ENCODE data around the gene FSTL3. TPM values are rescaled to one million over a fixed set of nuclear protein-coding genes. Genes with fewer than 3 reads are reported as not detected.
"Not testable (repeated sequence)": the region's sequence is repeated elsewhere in the genome, so short reads cannot be mapped to it uniquely, and the experiment has no call there.

Gene FSTL3
- total RNA-seq, 1 donor from 2014 or later: 3.1 TPM

DNA sequence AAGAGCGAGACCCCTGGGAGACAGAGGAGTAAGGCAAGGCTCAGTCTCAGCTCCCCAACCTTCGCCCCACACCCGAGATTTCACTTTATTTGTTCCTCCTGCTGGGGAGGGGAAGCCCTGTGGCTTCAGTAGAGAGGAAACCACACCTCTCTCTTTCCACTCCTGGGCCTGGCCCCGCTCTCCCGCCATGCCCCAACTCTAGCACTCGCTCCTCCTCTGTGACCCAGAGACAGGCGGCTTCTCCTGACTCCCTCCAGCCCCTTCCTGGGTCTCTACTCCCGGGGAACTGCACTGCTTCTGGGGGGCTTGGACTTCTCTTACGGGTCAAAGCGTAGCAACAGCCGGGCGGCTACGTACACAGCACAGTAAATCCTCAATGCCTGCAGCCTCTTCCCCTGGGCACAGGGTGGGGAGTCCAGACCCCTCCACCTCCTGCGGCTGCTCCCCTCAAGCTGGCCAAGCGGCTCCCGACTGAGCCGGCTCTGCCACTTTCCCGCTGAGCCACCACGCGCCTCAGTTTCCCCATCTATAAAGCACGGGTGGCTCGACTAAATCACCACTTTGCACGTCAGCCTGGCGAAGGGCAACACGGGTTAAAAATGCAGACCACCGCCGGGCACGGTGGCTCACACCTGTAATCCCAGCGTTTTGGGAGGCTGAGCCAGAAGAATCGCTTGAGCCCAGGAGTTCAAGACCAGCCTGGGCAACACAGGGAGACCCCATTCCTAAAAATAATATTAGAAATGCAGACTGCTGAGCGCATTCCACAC, 14.6 kb upstream of the FSTL3 start:
- DNase-seq (ENCODE audit: low read depth in 2 of 2): no peak

DNA sequence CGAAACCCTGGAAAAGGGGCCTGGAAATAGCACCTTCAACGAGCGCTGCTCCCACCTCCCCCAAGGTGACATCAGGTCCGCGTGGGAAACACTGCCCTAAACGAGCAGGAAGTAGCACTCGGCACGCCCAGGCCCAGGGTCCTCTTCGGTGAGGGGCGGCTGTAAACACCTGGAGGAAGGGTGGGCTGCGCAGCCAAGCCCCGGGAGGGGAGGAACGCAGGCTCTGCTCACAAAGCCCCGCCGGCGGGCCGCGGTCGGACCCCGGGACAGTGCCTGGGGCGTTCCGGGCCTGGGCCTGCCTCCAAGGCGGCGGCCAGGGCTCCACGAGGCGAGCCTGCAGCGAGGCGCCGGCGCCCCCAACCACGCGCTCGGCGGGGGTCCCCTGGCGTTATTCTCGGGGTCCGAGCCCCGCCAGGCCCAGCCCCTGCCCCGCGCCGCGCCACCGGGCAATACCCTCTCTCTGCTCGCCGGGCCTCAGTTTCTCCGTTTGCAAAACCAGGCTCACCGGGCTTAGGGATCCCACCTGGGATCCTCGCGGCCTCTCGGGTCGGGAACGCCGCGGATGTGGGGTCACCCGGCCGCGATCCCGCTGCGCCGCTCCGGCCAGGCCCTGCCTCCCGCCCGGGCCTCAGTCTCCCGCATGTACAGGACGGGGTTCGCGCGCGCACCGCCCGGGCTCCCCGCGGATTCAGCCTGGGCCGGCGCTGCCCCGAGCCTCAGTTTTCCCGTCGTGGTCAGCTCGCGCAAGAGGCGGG, 13.8 kb upstream of the FSTL3 start:
- peak; percentile 24 to 73 for DNase-seq (ENCODE audit: low read depth in 2 of 2)

GRCh38 chr19:662962-663681, 13.1 kb upstream of the FSTL3 start, which contains the start of gene RNF126:
Gene RNF126 (minus strand): TSS chr19:663214. CDS start chr19:663121, 93 bp downstream.
- DNase-seq (ENCODE audit: low read depth in 2 of 2): peak; percentile 73 to 93

DNA sequence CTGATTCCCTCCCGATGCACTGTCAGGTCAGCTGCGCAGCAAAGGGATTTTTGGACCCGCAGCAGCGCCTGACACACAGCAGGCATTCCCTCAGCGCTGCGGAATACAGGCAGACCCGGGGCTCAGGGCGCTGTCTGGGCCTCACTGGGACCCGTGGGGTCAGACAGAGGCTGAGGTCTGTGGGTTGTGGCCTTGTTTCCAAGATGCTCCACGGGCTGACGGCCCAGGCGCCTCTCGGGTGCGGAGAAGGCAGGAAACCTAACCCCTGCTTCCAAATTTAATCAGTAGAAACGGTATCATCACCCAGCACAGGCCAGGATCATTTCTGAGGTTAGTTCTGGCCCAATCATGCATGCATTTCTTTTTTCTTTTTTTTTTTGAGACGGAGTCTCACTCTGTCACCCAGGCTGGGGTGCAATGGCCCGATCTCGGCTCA, 12.5 kb upstream of the FSTL3 start:
- DNase-seq (ENCODE audit: low read depth in 2 of 2): no peak

DNA sequence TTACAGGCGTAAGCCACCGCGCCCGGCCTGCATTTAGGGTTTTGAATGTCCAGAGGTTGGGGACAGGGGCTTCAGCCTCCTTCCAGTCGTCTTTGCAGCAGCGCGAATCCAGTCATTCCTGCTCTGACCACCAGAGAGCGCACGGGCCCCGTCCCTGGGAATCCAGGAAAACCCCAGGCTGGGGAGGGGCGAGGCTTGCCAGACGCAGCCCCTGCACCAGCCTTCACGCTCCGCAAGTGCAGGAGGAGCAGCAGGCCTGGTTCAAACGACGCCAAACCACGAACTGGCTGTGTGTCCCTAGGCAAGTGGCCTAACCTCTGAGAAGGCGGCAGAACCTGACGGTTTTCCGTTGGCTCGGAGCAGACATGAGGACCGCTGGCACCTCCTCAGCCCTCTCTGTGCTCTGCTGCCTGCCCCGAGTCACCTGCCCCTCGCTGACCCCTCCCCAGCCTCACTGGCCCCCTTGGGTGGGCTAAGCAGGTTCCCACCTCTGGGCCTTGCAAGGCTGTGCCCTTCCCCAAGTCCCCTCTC, 11.2 kb upstream of the FSTL3 start:
- DNase-seq (ENCODE audit: low read depth in 2 of 2): peak; percentile 41 to 80

DNA sequence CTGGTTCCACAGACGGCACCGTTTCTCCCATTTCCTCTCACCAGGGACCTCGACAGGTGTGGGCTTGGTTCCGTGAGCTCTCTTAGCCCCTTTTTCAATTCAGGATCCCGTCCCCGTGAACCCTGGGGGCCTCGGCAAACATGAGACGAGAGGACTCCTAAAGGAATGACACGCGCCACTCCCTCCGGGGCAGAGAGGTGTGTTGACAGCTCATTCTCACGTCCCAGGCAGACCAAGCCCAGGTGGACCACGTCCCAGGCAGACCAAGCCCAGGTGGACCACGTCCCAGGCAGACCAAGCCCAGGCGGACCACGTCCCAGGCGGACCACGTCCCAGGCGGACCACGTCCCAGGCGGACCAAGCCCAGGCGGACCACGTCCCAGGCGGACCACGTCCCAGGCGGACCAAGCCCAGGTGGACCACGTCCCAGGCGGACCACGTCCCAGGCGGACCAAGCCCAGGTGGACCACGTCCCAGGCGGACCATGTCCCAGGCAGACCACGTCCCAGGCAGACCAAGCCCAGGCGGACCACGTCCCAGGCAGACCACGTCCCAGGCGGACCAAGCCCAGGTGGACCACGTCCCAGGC, 9.1 kb upstream of the FSTL3 start:
- DNase-seq (ENCODE audit: low read depth in 2 of 2): not testable (repeated sequence)

DNA sequence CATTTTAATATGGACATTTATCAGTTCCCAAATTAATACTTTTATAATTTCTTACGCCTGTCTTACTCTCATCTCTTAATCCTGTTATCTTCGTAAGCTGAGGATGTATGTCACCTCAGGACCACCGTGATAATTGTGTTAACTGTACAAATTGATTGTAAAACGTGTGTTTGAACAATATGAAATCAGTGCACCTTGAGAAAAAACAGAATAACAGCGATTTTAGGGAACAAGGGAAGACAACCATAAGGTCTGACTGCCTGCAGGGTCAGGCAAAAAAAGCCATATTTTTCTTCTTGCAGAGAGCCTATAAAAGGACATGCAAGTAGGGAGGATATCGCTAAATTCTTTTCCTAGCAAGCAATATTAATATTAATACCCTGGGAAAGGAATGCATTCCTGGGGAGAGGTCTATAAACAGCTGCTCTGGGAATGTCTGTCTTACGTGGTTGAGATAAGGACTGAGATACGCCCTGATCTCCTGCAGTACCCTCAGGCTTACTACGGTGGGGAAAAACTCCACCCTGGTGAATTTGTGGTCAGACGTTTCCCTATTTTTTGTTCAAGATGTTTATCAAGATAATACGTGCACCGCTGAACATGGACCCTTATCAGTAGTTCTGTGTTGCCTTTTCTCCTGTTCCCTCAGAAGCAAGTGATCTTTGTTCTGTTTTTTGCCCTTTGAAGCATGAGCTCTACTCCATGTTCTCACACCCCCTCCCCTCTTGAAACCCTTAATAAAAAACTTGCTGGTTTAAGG, 7.3 kb upstream of the FSTL3 start:
- not testable (repeated sequence) for DNase-seq (ENCODE audit: low read depth in 2 of 2)

- no peak for DNase-seq (ENCODE audit: low read depth in 2 of 2)
Observed at GRCh38 chr19:670609-671075, 5.5 kb upstream of the FSTL3 start.

DNA sequence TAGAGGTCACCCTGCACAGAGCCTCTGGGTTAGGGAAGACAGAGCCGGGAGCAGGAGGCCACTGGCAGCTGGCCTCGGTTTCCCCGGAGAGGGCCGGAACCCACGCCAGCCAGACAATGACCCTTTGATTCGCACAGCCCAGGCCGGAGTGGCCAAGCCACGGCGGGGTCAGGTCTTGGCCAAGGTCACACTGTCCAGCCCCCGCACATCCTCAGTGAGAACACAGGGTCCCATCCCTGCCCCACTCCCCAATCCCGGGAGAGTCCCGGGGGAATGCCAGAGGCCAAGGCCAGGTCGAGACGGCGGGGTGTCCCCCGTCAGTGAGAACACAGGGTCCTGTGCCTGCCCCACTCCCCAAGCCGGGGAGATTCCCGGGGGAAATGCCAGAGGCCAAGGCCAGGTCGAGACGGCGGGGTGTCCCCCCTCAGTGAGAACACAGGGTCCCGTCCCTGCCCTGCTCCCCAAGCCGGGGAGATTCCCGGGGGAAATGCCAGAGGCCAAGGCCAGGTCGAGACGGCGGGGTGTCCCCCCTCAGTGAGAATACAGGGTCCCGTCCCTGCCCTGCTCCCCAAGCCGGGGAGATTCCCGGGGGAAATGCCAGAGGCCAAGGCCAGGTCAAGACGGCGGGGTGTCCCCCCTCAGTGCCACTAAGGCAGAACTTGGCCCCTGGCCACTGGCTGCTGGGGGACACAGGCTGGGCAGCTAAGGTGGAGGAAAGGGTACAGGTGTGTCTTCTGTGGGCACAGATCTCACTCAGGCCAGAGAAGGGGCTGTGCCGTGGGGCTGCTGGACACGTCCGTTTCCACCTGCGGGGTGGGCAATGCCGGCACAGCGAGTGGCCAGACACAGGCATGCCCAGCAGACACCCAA, 1.7 kb upstream of the FSTL3 start:
- DNase-seq (ENCODE audit: low read depth in 2 of 2): no peak

DNA sequence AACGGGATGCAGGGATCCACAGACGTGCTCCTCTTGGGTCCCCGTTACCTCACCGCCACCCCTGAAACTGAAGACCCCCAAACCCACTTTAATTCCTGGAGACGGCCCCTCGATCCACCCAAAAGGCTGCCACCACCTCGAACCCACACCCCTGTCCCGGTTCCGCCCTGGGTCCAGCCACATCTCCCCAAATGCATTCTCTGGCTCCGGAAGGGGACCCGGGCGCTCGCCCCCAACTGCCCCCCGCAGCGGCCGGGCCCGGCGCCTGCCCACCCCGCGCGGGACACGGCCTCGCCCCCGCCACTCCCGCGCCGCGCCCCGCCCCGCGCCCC, 219 bp upstream of the FSTL3 start:
- DNase-seq (ENCODE audit: low read depth in 2 of 2): no peak

DNA sequence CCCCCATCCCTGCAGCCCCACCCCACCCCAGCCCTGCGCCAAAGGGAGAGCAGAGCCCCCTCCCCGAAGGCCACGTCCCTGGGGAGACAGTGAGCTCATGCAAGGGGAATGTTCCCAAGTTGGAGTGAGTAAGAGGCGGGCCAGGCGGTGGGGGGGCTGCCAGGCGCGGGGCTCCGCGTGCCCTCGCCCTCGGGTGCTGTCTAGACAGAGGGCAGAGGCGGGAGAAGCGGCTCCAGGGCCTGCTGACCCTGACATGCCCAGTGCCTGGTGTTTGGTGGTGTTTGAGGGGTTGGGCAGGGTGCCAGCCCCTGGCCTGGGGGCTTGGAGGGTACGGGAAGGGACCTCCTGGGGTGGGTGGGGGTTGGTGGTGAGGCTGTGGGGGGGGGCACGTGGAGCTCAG, 1.0 kb downstream of the FSTL3 start:
- DNase-seq (ENCODE audit: low read depth in 2 of 2): peak in 1 of 2 donors; percentile 53

GRCh38 chr19:677601-678436, 1.6 kb downstream of the FSTL3 start:
- no peak for DNase-seq (ENCODE audit: low read depth in 2 of 2)

DNA sequence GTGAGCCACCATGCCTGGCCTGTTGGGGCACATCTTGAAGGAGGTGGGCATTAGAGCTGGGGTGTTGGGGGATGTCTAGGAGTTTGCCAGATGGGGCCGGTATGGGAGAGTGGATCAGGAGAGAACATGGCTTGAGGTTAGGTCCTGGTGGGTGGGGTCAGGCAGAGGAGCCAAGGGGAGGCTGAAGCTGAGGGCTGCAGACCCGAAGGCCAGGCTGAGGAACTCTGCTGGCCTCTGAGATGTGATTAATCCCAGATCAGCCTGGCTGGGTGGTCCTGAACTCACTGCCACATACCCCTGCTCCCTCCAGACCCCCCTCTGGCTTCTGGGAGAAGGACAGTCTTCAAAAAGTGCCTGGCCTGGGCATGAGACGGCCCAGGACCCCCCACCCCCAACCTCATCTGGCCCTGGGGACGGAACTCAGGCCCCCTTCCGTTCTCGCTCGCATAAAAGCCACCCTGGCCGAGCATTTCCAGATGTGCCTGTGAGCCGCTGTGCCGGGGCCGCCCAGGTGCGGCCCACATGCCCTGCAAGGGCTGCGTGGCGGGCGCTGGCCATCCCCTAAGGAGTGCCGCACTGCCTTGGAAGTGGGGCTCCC, 2.7 kb downstream of the FSTL3 start:
- DNase-seq (ENCODE audit: low read depth in 2 of 2): no peak

GRCh38 chr19:679418-680286, 3.5 kb downstream of the FSTL3 start:
- peak in 1 of 2 donors; percentile 51 for DNase-seq (ENCODE audit: low read depth in 2 of 2)

- DNase-seq (ENCODE audit: low read depth in 2 of 2): peak; percentile 92 to 99
Observed at GRCh38 chr19:680287-681028, 4.3 kb downstream of the FSTL3 start.
